ENCODE measurements around the gene UBAP1L.
"Not testable (repeated sequence)": the region's sequence is repeated elsewhere in the genome, so short reads cannot be mapped to it uniquely, and the experiment has no call there.

The UBAP1L gene
- 7.5 to 9.0 reads per million in 2 donors for total RNA-seq

DNA sequence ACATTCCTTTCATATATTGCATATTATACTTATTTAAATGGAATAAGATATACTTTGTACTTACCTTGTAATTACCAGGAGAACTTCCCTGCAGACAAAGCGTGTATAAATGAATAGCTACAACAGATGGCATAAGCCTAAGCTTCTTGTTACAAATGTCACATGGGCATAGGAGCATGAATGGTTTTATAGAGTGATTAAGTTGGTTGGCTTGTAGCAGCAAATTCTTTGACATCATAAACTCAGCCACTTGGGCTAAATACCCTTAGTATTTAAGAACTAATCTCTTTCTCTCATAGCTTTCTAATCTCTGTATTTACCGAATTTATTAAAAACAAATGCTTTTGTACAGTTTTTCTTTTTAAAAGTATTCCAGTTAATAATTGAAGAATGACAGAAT, at the start of gene UBAP1L:
Gene UBAP1L, minus strand, starts transcription at position 115 of the 400 bp plus-strand sequence. CDS start 8,985 bp downstream, outside the sequence.
- no peak for DNase-seq

DNA sequence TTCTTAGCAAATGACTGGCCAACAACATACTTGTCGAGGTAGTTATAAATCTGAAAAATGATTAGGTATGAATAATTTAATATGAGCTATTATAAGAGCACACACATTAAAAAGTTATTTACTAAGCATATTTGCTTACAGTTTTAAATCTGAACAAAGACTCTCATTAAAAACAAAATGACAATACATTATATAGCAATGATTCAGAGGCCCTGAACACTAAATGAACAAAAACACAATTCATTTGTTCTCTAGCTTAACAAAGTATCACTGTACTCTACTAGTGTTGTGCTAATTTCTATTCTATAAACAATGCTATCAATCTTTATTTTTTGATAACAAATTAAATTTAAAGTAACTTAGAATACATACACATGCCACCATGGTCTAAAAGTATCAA, 49.1 kb upstream of the UBAP1L start:
- DNase-seq = no peak

DNA sequence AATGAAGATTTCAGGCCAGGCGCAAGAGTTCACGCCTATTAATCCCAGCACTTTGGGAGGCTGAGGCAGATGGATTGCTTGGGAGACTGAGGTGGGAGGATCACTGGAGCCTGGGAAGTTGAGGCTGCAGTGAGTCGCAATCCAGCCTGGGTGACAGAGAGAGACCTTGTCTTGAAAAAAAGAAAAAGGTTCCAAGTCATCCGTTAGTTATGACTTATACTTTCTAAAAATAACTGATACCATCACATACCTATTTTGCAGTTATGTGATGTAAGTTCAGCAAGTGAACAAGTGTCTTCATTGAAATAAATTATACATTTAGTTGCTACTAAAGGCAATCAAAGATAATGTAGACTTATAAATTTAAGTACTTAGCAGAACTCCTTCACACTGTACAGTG, 48.0 kb upstream of the UBAP1L start:
- no peak for DNase-seq

DNA sequence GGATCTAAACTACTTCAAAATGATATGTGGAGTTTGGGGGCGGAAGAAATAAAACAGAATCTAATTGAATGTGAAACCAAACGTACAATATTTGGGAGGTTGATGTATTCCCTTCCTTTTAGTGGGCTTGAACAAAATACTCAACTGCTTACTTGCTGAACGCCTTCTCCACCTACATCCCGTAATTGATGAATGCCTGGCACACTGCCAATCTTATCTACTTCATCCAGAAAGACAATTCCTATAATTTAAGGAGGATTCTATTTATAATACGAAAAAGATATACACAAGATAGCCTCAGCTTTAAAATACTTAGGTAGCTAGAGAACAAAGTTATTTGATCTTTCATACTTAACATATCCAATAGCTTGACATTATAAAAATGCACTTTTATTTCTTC, 41.7 kb upstream of the UBAP1L start:
- no peak for DNase-seq

DNA sequence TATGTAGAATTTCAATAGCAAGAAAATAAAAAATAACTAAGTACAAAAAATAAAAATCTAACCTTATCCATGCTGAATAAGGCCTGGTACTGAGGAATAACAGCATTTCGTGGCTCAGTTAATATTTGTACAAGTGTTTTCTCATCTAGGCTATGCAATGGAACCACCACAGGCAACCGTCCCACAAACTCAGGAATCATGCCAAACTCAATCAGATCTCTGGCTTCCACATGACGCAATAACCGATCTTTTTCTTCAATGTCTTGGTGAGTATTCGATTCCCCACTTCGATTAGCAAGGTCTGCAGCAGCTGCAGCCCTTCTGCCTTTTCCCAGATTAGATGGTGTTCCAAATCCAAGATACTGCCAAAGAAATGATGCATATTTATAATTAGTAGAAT, 39.7 kb upstream of the UBAP1L start:
- no peak for DNase-seq

DNA sequence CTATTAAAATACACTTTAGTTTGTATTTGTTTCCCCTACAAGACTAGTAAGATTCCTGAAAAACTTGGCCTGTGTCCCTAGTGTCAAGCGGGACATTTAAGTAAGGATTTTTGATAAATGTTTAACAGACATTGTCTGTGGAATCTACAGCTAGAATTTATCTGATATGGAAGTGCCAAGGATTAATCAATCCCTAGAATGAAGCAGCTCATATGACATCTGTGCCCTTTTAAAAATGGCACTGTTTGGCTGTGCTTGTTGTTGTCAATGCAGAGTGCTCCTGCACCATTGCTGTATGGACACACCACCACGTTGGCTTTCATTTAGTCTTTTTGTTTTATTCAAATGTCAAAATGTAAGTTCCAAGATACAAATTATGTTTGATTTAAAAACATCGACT, 32.9 kb upstream of the UBAP1L start:
- DNase-seq = no peak

DNA sequence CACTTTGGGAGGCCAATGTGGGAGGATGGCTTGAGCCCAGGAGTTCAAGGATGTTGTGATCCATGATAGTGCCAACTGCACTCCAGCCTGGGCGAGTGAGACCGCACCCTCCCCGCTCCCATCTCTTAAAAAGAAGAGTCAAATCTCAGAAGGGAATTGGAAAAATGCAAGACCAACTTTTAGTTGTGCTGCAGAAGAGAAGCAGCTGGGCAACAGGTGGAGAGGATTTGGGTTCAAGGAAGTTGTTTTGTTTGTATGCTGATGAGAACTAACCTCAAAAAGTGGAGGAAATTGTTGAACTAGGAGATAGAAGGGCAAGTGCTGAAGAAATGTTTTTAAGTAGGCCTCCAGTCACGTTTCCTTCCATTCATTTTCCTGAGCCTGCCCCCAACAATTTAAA, 31.4 kb upstream of the UBAP1L start:
- DNase-seq = no peak

DNA sequence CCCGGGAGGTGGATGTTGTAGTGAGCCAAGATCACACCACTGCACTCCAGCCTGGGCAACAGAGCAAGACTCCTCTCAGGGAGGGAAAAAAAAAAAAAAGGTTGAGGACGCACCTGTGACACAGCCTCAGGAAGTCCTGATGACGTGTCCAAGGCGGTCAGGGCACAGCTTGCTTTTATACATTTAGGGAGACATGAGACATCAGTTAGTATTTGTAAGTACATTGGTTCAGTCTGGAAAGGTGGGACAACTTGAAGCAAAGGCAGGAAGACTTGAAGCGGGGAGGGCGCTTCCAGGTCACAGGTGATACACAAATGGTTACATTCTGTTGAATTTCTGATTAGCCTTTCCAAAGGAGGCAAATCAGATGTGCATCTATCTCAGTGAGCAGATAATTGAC, 23.6 kb upstream of the UBAP1L start:
- DNase-seq = not testable (repeated sequence)

DNA sequence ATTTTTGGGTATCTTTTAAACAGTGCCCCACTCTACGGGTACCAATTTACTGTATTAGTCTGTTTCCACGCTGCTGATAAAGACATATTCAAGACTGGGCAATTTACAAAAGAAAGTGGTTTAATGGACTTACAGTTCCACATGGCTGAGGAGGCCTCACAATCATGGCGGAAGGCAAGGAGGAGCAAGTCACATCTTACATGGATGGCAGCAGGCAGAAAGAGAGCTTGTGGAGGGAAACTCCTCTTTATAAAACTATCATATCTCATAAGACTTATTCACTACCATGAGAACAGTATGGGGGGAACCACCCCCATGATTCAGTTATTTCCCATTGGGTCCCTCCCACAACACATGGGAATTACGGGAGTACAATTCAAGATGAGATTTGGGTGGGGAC, 22.9 kb upstream of the UBAP1L start:
- DNase-seq = not testable (repeated sequence)

DNA sequence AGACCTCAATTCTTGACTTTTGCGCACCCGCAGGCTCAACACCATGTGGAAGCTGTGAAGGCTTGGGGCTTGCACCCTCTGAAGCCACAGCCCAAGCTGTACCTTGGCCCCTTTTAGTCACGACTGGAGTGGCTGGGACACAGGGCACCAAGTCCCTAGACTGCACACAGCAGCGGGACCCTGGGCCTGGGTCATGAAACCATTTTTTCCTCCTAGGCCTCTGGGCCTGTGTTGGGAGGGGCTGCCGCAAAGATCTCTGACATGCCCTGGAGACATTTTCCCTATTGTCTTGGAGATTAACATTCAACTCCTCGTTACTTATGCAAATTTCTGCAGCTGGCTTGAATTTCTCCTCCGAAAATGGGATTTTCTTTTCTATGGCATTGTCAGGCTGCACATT, 22.1 kb upstream of the UBAP1L start:
- not testable (repeated sequence) for DNase-seq

DNA sequence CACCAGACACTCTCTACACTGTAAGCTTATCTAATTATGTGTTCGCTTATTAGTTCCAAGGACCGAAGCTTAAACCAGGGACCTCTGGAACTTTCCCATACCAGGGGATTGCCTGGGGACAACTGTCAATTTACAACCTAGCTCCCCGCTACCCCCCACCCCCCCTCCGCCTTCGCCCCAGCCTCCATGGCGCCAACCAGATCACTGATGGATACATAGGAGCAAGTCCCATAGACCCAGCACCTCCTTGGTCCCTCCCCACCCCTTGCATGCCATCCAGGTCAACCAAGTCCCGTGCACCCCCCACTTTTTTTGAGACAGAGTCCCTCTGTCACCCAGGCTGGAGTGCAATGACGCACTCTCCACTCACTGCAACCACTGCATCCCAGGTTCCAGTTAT, 19.5 kb upstream of the UBAP1L start:
- DNase-seq = no peak

DNA sequence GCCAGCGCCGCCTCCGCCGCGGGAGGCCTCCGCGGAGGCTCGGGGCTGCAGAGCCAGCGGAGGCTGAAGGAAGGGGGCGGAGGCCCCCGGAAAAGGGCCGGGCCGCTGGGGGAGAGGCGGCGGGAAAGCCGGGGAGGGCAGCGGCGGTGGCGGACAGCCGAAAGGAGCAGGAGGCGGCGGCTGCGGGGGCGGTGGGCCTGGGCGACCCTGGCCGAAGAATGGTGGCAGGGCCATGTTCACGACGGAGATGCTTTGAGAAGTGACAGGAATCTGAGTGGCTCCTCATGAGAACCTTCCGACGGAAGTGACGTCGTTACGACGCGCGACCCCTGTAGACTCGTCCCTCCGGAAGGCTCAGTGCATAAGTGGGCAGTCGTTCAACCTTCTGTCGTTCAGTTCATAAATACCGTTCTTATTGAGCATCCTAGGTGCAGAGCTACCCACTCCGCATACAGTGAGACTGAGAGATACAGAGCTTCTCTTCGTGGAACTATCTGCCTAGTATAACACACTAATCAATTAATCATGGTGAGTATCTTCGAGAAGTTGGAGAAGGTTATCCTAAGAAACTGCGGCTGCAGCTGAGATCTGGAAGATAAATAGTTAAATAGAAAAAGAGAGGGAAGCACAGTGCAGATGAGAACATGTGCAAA, 18.7 kb upstream of the UBAP1L start, which contains the start of gene PDCD7:
Gene PDCD7, minus strand, starts transcription at position 261 of the 653 bp plus-strand sequence. Its CDS starts 27 bp downstream, at position 234.
- peak; percentile 49 to 97 (median 72) for DNase-seq

DNA sequence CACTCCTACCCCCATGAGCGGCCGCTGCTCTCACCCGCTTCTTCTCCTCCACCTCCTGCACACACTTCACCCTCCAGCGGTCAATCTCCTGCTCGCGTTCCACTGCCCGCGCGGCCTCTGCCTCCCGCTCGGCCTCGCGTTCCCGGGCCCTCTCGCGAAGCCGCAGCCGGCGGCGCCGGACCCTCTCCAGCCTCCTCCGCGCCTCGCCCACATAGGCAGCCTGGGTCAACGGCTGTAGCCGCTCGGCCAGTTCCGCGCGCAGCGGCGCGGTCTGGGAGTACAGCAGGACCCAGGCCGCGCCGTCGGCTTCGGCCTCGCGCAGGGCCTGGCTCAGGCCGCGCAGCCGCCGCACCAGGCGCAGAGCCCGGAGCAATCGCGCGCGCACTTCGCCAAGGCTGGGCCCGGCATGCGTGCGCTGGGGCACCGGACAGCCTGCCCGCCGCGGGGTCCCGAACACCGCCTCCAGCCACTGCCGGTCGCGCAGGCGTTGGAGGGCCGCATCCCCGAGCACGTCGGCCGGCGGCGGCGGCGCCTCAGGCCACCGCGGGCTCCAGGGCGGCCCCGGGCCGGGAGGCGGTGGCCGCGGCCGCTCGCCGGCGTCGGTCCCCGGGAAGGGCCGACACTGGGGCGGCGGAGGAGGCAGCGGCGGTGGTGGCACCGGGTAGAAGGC, 18.0 kb upstream of the UBAP1L start:
- peak in 3 of 5 experiments; percentile 1 to 47 (median 6) for DNase-seq

DNA sequence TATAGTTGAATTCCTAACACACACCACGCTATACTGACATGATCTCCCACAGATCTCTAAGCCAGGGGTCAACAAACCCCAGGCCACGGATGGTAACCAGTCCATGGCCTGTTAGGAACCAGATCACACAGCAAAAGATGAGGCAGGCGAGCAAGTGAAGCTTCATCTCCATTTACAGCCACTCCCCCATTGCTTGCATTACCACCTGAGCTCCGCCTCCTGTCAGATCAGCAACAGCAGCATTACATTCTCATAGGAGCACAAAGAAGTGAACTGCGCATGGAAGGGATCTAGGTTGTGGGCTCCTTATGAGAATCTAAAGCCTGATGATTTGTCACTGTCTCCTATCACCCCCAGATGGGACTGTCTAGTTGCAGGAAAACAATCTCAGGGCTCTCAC, 15.9 kb upstream of the UBAP1L start:
- DNase-seq = peak in 1 of 5 experiments; percentile 45

DNA sequence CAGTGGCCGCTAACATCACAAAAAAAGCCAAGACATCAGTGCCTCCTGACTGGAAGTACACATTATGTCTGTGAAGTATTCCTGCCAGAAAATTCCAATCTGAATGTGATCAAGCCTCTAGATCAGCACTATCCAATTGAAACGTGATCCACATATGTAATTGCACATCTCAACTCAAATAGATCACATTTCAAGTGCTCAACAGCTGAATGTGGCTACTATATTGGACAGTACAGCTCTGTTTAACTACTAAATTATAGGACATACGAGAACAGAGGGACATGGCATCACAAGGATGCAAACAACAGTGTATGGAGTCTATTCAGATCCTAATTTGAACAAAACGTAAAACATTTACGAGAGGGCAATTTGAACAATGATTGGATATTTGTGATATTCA, 542 bp upstream of the UBAP1L start:
- DNase-seq = no peak

DNA sequence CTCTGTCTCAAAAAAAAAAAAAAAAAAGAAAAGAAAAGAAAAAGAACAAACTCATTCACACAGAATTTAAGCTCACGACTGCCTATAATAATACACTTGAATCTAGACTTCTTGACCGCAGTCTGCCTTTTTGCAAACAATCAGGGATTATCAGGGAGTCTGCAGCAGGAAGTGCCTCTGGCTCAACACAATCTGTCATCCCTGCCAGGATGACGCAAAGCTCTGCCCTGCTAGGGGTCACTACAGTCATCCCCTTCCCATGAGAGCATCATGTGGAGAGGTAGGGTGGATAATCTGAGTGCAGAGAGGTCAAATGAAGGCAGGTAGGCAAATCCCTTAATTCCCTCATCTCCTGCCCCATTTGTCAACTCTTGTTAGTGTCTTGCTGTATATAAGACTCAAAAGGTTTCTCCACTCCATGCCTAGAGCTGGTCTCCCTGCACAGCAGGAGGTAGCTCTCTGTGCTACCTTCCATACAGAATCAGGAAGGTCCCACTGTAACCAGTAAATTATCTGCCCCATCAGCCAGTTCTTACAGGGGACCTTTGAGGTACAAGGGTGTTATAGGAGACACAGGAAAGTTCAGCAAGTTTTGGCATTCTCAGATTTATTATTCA, 4.2 kb downstream of the UBAP1L start:
- no peak for DNase-seq

DNA sequence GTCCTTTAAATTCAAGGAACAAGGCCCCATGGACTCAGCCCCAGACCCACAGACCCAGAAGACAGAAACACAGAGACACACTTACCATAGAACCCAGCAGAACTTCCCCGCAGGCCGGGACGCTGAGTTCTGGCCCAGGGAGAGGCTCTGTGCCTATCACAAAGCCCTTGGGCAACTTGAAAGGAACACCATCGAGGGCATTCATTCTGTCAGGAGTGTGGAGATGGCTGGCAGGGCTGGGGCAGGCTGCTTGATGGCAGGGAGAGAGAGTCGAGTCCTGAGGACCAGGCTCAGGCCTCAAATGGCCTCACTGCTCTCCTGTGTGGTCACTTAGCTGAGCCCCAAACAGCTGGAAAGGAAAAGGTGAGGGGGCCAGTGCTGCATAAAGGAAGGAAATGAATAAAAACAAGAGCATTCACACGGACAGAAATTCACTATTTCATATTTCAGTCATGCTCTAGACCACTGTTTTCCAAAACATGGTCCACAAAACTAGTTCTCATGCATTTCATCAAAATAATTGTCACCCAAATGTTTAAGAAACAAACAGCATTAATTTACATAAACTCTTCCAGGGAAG, 8.9 kb downstream of the UBAP1L start:
- peak in 1 of 5 experiments; percentile 13 for DNase-seq

DNA sequence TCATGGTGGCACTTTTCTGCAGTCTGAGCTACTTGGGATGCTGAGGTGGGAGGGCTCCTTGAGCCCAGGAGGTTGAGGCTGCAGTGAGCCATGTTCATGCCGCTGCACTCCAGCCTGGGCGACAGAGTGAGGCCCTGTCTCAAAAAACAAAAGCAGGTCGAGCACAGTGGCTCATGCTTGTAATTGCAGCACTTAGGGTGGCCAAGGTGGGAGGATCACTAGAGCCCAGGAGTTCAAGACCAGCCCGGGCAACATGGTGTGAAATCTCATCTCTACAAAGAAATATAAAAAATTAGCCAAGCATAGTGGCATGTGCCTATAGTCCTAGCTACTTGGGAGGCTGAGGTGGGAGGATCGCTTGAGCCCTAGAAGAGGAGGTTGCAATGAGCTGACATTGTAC, 10.0 kb downstream of the UBAP1L start:
- DNase-seq = no peak

DNA sequence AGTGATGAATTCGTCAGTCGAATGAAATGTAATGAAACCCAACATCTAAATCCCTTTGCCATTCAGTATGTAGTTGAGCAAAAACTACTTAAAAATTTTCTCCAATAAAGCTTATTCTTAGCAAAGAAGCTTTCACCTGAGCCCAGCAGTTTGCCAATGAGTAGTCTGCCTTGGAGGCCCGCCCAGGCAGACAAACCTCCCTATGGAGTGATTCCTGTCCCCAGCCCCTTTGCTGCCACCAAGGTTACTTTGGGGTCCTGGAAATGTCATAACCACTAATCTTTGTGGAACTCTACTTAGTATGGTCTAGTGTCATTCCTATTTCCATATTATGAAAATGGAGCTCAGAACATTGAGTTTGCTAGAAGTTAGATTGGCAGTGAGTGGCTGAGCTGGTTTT, 12.1 kb downstream of the UBAP1L start:
- DNase-seq = no peak

DNA sequence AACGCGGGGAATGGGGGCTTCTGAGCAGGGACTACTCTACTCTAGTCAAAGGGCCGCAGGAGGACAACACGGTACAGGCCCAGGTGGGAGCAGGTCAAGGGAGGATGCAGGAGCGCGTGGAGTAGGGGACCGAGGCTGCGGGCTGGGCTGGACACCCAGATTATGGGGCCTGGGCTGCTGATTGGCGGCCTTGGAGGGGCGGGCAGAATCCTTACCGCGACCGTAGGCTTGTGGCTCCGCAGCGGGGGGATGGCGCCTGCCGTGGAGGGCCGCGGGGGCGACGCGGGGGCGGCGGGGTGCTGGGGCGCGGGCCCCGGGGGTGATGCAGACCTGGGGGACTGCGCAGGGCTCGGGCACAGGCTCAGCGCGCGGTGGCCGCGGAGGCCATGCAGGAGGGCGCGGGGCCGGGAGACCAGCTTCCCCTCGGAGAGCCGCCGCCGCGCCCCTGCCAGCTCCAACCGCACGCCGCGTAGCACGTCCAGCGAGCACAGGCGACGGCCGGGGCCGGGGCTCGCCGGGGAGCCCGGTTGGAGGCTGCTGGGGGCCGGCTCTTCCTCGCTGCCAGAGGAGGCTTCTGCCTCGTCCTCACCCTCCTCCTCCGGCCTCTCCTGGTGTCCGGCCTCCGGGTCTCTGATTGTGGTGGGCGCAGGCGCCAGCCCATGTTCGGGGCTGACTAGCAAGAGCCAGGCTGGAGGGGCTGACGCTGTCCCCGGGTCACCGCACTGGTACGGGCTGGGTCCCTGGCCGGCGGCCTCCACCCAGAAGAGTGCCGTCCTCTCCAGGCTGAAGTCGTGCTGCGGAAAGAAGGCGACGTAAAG, 12.9 kb downstream of the UBAP1L start:
- DNase-seq = no peak

DNA sequence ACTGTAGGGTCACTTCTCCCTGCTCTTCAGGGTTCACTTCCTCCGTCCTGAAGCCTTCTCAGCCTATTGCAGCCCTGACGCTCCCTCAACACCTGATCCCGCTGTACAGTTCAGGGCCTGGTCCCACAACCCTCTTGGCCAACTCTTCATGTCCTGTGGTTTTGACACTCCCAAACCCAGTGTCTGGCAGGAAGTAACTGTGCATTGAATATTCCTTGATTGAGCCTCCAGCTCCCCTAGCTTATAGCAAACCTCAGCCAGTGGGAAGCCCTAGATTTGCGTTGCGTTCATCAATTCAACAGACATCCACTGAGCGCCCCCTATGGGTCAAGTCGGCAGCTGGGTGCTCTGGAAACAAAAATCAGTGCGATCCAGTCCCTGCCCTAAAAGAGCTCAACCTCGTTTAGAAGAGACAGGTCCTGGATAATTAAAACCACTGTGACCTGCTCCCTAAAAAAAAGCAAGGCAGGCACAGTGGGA, 13.5 kb downstream of the UBAP1L start:
- DNase-seq = peak in 3 of 5 experiments; percentile 29 to 54 (median 33)

DNA sequence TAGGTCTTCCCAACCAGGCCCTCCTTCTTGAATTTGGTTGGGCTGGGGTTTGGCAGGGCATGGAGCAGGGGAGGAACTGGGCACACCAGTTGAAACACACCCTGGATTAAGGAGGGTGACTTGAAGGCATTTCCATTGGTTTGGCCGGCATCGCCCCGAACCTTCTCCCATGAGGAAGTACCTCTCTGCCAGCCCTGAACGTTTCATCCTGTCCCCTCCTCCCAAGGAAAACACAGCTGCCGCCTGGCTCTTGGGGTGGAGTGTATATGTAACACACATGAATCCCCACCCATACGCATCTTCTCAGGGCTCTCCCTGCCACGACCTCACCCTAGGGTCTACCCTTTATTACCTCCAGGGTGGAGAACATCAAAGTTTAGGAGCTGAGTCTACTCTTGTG, 14.6 kb downstream of the UBAP1L start:
- no peak for DNase-seq

Data from T-helper 2 cell (primary cell).